CD4-positive, alpha-beta T cell treated with Interleukin-4 for 1 hour (primary cell): Measurements from ENCODE around the gene AS3MT.
"Not testable (repeated sequence)": the region's sequence is repeated elsewhere in the genome, so short reads cannot be mapped to it uniquely, and the experiment has no call there.

Experiments used
- DNase-seq, 2 donors: peaks; one replicate each; pipeline ENCODE4 v3.0.0-alpha.2; 2020 to 2022

AS3MT gene, protein sequence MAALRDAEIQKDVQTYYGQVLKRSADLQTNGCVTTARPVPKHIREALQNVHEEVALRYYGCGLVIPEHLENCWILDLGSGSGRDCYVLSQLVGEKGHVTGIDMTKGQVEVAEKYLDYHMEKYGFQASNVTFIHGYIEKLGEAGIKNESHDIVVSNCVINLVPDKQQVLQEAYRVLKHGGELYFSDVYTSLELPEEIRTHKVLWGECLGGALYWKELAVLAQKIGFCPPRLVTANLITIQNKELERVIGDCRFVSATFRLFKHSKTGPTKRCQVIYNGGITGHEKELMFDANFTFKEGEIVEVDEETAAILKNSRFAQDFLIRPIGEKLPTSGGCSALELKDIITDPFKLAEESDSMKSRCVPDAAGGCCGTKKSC

DNA sequence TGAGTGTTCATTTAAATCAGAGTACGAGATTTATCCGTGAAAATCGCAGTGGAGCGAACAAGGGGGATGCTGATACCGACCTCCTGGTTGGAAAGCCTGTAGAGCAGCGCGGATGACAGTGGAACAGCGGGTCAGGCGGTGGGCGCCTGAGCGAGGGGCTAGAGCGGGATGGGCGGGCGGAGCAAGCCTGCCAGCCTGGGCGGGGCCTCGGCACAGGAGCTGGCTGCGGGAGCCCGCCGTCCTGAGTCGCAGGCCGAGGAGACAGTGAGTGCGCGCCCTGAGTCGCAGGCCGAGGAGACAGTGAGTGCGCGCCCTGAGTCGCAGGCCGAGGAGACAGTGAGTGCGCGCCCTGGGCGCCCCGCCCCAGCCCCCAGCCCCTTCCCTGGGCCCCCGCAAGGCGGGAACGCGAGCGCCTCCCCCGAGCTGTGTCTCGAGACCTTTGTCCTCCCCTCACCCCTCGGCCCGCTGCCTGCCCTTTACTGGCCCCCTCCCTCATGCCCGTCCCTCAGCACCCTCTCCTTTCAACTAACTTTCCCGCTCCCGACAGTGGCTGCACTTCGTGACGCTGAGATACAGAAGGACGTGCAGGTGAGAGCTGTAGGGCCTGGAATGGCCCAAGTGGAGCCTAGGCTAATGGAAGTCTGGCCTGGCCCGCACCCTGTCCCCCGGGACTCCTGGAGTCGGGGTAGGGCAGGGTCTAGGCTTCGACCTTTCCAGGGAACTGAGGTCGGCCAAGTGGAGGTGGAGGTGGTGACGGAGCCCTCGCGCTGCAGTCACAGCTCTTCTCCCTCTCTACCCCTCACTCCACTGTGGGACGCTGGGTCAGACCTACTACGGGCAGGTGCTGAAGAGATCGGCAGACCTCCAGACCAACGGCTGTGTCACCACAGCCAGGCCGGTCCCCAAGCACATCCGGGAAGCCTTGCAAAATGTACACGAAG, at the start of gene AS3MT:
Gene AS3MT, plus strand, starts transcription at position 213 of the 941 bp plus-strand sequence. Its CDS starts 123 bp downstream, at position 336.
- no peak for DNase-seq

DNA sequence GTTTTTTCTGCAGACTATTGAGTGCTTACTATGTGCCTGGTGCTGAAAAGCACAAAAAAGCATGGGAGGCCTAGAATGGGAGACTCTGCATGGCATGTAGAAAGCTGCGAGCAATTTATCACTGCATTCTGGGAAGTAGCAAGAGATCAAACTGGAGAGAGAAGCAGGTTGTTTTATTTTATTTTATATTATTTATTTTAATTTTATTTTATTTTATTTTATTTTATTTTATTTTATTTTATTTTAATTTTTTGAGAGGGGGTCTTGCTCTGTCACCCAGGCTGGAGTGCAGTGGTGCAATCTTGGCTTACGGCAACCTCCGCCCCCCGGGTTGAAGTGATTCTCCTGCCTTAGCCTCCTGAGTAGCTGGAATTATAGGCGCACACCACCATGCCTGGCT, 49.3 kb upstream of the AS3MT start:
- not testable (repeated sequence) for DNase-seq

DNA sequence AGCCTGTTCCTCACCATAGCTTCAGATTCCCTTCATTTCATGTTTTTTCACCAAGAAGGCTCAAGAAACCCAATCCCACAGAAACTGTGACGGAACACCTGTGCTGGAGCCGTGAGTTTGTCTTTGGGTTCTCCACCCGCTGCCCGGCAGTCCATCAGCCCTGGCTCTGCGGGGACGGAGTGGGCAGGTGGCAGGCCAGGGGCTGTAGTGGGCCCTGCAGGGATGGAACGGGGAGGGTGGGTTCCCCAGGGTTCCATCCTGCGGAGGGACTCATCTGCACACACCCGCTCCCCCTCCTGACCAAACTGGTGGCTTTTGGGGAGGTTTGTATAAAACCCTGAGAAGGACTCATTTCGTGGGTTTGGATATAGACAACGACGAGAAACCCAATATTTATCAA, 47.0 kb upstream of the AS3MT start:
- no peak for DNase-seq

DNA sequence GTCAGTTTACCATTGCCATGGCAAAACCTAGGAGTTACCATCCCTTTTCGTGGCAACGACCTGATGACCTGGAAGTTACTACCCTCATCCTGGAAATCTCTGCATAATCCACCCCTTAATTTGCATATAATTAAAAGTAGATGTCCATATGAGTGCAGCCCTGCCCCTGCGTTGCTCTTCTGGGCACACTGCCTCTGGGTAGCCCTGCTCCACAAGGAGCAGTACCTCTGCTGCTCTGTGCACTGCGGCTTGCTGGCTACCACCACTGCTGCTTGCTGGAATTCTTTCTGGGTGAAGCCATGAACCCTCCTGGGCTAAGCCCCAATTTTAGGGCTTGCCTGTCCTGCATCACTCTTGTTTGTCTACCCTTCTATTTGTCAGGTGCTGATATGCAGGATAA, 44.6 kb upstream of the AS3MT start:
- DNase-seq = no peak

DNA sequence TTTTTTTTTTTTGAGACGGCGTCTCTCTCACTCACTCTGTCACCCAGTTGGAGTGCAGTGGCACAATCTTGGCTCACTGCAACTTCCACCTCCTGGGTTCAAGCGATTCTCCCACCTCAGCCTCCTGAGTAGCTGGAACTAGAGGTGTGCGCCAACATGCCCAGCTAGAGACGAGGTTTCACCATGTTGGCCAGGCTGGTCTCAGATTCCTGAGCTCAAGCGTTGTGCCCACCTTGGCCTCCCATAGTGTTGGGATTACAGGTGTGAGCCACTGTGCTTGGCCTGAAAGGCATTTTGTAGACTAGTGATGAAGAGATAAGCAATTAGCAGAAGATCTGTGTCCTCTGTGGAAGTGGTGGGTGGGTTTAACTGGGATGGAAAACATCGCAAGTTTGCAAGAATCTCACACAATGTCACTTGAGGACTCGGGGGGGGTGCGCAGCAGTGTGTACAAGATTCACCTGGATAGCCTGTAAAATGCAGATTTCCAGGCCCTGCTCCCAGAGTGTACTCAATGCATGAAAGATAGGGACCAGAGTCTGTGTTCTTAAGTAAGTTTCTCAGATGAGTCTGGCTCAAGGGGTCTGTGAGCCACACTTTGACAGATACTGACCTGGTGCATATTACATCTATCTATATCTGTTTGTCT, 43.0 kb upstream of the AS3MT start:
- DNase-seq = no peak

DNA sequence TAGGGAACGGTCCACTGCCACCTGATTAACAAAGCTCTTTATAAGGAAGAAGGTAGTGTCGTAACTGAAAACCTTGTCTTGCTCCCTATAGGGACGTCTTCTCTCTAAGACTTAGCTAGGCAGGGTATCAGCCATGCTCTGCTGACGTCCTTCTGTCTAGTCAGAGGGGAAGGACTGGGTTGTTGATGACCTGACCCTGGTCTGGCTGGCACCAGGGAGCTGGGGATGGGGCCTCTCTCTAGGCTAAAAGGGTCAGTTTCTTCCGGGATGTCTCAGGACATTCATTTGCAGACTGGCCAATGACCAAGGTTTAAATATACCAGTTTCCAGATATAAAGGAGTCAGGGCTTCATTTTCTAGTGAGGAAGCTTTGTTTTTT, 41.7 kb upstream of the AS3MT start:
- no peak for DNase-seq

DNA sequence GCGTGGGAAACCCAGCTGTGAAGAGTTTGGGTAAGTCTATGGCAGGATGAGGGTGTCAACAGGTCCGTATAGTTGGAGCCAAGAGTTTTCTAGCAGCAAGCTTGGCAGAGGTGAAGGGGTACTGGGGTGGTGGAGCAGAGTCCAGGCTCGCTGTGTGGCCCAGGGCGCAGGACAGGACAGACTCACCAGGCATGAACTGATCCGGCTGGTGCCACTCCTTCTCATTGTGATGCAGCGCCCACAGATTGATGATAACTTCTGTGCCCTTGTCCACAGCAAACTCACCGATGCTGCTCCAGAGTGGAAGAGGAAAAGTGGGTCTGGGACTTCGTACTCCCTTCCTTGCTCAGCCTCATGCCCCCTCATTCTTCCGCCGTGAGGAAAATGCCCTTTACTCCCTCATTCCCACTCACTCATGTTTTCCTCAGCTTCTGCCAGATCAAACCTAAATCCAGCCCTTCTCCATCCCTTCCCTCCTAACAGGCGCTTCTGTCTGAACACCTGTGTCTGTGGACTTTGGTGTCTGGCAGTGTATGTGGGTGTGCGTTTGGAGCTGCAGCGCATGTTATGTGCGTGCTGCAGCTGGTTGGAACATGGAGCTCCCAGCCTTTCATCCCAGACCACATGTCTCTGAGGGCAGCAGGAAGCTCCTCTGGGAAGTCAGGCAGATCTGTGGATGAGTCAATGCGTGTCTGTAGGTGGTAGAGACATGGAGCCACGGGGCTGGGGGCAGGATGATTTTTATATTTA, 37.8 kb upstream of the AS3MT start:
- no peak for DNase-seq

DNA sequence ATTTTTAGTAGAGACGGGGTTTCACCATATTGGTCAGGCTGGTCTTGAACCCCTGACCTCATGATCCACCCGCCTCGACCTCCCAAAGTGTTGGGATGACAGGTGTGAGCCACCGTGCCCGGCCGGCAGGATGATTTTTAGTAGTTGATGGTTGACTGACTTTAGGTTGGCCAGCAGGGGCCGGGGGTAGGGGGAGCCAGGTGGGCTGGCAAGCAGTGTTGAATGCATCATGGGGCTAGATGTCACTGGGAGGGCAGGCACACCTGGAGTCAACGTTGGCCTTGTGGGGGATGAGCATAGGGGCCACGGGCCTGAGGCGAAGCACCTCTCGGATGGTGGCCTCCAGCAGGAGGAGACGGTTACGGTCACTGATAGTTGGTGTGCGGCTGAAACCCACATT, 37.0 kb upstream of the AS3MT start:
- DNase-seq = no peak

DNA sequence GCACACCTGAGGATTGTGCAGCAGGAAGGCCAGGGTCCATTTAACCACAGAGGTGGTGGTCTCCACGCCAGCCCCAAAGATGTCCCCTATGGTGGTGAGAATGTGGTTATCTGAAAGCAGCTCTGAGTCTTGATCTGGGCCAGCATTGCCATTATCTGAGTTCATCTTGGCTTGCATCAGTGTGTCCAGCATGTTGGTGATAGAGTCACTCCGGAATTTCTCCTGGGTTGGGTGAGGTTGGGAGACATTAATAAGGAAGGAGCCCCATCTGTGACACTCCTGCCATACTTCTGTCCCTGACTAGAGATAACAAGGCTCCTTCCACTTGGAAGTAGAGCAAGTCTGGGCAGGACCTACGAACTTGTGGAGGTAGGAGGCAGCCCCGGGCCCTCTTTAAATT, 36.3 kb upstream of the AS3MT start:
- no peak for DNase-seq

DNA sequence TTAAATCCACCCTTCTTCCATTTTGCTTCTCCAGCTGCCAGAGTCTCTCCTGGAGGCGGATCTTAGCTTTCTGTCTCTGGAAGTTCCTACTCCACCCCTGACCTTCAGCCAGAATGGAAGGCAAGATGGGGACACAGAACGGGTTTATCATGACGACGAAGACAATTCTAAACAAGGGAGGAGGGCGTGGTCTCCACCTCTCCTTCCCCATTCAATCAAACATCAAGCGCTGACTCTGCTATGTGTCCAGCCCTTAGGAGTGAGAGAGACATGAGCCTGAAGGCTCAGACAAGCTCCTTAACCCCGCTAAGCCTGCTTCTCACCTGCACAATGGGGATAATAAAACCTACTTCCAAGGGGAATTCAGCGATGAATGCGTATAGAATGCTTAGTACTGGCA, 35.1 kb upstream of the AS3MT start:
- no peak for DNase-seq

DNA sequence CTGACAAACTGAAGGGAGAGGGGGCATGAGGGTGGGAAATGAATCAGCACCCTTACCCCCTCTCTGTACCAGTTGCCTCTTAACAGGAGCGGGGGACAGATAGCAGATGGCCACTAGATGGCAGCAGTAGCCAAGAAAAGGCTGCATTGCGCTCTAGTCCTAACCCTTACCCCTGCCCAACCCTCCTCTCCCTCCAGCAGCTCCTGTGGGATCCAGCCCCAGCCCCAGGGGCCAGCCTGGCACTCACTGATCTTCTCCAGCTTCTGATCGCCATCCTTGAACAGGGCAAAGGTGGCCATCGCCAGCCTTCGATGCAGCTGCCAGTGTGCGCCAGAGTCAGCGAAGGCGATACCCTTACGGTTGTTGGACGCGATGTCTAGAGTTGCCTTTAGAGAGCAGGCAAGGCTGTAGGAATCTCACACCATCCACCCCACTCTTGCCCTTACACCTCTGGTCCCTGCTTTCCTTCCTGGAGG, 34.2 kb upstream of the AS3MT start:
- peak; percentile 71 to 77 for DNase-seq

DNA sequence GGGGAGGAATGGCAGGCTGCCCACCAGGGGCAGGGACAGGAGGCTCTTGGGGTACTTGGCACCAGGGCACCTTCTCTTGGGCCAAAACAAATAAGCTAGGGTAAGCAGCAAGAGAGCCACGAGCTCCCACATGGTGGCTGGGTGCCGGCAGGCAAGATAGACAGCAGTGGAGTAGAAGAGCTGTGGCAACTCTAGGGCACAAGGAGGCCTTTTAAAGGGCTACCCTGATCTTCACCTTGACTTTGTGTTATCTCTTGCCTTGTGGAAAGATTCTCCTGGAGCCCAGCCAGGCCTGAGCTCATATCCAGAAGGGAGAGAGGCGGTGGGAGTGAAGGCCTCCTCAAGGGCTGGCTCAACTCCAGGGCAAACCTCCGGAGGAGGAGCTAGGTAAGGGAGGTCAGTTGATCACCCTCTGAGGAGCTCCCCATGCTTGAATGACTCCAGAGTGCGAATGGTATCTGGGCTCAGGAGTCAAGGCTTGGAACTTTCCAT, 32.0 kb upstream of the AS3MT start, which contains the start of gene CYP17A1:
Gene CYP17A1, minus strand, starts transcription at position 184 of the 492 bp plus-strand sequence. Its CDS starts 52 bp downstream, at position 132.
- no peak for DNase-seq

DNA sequence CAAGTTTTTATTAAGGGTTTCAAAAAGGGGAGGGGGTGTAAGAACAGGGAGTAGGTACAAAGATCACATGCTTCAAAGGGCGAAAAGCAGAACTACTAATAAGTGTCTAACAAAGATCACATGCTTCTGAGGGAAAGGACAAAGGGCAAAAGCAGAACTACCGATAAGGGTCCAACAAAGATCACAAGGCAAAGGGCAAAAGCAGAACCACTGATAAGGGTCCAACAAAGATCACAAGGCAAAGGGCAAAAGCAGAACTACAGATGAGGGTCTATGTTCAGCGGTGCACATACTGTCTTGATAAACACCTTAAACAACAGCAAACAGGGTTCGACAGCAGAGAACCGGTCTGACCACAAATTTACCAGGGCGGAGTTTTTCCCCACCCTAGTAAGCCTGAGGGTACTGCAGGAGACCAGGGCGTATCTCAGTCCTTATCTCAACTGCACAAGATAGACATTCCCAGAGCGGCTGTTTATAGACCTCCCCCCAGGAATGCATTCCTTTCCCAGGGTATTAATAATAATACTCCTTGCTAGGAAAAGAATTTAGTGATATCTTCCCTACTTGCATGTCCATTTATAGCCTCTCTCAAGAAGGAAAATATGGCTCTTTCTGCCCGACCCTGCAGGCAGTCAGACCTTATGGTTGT, 30.9 kb upstream of the AS3MT start:
- DNase-seq = not testable (repeated sequence)

DNA sequence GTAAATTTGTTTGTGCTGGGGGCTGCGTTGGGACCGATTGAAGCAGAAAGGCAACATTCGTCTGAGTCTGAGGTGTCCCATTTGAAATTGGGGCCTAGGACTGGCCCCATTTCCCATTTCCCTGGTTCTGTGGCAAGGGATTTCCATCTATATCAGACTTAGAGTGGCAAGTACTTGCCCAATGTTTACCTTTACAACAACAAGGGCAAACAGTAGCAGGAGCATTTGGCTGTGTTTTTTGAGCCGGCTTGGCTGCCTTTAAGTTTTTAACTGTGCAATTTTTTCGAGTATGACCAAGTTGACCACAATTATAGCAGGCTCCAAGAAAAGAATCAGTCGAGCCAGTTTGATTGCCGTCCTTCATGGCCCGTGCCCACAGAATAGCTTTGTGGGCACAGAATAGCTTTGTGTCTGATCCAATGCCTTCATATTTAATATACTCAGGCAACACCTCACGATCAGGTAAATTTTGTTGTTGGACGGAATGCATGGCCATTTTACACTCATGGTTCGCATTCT, 27.4 kb upstream of the AS3MT start:
- no peak for DNase-seq

DNA sequence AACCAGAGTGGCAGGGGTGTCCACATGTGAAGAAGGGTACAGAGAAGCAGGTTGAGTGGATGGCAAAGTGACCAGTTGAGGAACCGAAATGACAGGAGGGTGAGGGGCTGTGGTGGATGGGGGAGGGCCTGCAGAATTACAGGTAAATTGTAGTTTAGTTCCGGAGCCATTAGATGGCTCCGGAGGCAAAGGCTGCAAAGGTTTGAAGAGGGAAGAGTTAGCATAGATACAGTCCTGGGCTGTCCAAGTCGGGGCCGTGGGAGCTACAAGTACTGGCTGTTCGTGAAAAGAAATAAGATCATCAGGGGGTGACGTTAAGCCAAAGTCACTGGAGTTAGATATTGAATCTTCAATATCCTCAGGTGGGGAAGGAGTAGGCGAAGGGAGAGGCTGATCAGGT, 26.1 kb upstream of the AS3MT start:
- not testable (repeated sequence) for DNase-seq

DNA sequence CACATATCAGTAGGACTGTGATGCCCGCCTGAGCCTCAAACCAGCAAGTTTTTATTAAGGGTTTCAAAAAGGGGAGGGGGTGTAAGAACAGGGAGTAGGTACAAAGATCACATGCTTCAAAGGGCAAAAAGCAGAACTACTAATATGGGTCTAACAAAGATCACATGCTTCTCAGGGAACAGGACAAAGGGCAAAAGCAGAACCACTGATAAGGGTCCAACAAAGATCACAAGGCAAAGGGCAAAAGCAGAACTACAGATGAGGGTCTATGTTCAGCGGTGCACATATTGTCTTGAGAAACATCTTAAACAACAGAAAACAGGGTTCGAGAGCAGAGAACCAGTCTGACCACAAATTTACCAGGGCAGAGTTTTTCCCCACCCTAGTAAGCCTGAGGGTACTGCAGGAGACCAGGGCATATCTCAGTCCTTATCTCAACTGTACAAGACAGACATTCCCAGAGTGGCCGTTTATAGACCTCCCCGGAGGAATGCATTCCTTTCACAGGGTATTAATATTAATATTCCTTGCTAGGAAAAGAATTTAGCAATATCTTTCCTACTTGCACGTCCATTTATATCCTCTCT, 25.0 kb upstream of the AS3MT start:
- not testable (repeated sequence) for DNase-seq

DNA sequence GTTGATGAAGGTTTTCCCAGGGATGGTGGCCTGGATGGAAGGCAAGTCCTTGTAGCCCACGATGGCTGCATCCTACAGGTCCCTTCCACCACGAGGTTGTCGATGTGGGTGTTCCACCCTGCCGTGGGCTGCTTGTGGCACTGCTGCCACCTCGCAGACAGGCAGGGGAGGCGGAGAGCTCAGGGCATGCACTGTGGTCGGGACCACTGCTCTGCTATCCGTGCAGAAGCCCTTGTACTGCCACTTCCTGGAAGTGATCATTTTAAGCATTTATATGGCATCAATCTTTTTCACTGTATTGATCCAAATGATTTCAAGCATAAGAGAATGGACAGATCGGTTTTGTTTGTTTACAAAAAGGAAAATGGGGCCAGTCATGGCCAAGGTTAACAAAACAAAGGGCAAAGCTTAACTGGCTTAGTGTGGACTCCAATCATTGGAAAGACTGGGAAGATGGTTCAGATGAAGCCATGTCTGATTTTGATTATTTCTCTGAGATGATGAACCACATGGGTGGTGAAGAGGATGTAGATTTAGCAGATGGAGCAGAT, 23.8 kb upstream of the AS3MT start:
- DNase-seq = no peak

DNA sequence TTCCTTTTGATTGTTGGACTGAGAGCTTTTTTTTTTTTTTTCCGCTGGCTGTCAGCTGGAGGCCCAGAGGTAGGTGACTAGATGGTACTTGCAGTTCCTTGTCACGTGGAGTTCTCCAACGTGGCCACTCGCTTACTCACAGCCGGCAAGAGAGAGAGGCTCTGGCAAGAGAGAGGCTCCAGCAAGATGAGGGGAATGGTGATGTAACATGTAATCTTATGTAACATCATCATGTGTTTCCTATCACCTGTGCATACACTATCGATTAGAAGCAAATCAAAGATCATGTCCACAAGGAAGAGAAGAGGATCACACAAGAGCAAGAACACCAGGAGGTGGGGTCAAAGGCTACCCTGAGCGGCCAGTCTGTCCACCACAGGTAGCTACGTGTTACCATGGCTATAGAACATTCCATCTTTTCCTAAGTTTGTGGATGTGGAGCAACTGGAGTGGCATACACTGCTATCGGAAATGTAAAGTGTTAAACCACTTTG, 19.2 kb upstream of the AS3MT start:
- DNase-seq = no peak

DNA sequence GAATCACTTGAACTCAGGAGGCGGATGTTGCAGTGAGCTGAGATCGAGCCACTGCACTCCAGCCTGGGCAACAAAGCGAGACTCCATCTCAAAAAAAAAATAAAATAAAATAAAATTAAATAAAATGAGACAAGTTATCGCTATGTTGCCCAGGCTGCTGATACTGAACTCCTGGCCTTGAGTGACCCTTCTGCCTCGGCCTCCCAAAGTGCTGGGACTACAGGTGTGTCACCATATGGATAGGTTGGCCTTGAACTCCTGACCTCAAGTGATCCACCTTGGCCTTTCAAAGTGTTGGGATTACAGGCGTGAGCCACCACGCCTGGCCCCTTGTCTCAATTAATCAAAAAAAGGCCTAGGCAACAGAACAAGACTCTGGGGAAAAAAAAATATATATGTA, 16.0 kb upstream of the AS3MT start:
- DNase-seq = not testable (repeated sequence)

DNA sequence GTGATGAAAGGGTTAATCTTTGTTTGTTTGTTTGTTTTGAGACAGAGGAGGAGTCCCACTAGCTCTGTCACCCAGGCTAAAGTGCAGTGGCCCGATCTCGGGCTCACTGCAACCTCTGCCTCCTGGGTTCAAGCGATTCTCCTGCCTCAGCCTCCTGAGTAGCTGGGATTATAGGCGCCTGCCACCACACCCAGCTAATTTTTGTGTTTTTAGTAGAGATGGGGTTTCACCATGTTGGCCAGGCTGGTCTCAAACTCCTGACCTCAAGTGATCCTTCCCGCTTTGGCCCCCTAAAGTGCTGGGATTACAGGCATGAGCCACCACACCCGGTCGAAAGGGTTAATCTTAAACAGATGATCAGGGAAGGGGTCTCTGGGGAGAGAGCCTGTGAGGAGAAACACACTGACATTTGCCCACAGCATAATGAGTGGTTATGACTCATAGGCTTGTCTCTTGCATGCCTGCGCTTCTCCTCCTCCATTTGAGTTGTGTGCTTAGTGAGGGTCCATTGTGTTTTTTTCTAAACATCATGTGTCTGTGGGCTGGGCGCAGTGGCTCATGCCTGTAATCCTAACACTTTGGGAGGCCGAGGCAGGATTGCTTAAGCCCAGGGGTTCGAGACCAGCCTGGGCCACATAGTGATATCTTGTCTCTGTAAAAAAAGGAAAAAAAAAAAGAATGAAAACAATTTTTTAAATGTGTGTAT, 13.4 kb upstream of the AS3MT start:
- DNase-seq = not testable (repeated sequence)
